ENCODE measurements around the gene IQGAP2. TPM values are rescaled to one million over a fixed set of nuclear protein-coding genes. Genes with fewer than 3 reads are reported as not detected.

Gene IQGAP2
- total and polyA plus RNA-seq, 5 donors, result 3.0 to 9.2 (median 6.2) TPM

GRCh38 chr5:76529464-76530344 is 126.6 kb downstream of the IQGAP2 start:
- 96% methylated on average over 10 of the region's 10 CpGs for WGBS
- no peak for DNase-seq
- Histone ChIP-seq H3K27me3 (ENCODE audit: control insufficient read depth, insufficient read depth) (no peaks in the 10 kb centered on the region), H3K4me3 (ENCODE audit: low read length) (no peak overlapping the region), H3K9me3 (ENCODE audit: control insufficient read depth, low read length) (no peaks in the 10 kb centered on the region), H3K4me1 (ENCODE audit: control insufficient read depth, insufficient read depth, low read length) (no peaks in the 10 kb centered on the region), H3K27ac (ENCODE audit: low read length) (no peak overlapping the region)
- ATAC-seq, result no peak
- intact Hi-C loops (cut with DNase I), result no loop called here

GRCh38 chr5:76532052-76532451 is 129.0 kb downstream of the IQGAP2 start:
- ATAC-seq, result no peak
- H3K4me1 ChIP-seq (ENCODE audit: control insufficient read depth, insufficient read depth, low read length), result no peaks in the 10 kb centered on the region
- DNase-seq, result no peak
- intact Hi-C loops (cut with DNase I), result no loop called here
- no peak overlapping the region for H3K4me3 ChIP-seq (ENCODE audit: low read length)
- no peak overlapping the region for H3K27ac ChIP-seq (ENCODE audit: low read length)
- WGBS, result 95% methylated on average over 3 of the region's 3 CpGs
- H3K9me3 ChIP-seq (ENCODE audit: control insufficient read depth, low read length), result no peaks in the 10 kb centered on the region
- no peaks in the 10 kb centered on the region for H3K27me3 ChIP-seq (ENCODE audit: control insufficient read depth, insufficient read depth)

GRCh38 chr5:76532973-76533372 is 129.9 kb downstream of the IQGAP2 start:
- no peaks in the 10 kb centered on the region for H3K4me1 ChIP-seq (ENCODE audit: control insufficient read depth, insufficient read depth, low read length)
- no peak overlapping the region for H3K4me3 ChIP-seq (ENCODE audit: low read length)
- no peak for DNase-seq
- no peak for ATAC-seq
- H3K27me3 ChIP-seq (ENCODE audit: control insufficient read depth, insufficient read depth), result no peaks in the 10 kb centered on the region
- no peaks in the 10 kb centered on the region for H3K9me3 ChIP-seq (ENCODE audit: control insufficient read depth, low read length)
- intact Hi-C loops (cut with DNase I), result no loop called here
- no peak overlapping the region for H3K27ac ChIP-seq (ENCODE audit: low read length)
- 92% methylated on average over 4 of the region's 4 CpGs for WGBS

GRCh38 chr5:76535577-76535976 is 132.5 kb downstream of the IQGAP2 start:
- Histone ChIP-seq H3K27ac (ENCODE audit: low read length) (no peak overlapping the region), H3K27me3 (ENCODE audit: control insufficient read depth, insufficient read depth) (no peaks in the 10 kb centered on the region), H3K9me3 (ENCODE audit: control insufficient read depth, low read length) (no peaks in the 10 kb centered on the region), H3K4me3 (ENCODE audit: low read length) (no peak overlapping the region), H3K4me1 (ENCODE audit: control insufficient read depth, insufficient read depth, low read length) (no peaks in the 10 kb centered on the region)
- intact Hi-C loops (cut with DNase I), result no loop called here
- DNase-seq (no peak), ATAC-seq (no peak)
- WGBS, result 79% methylated on average over 4 of the region's 4 CpGs

- intact Hi-C loops (cut with DNase I), result no loop called here
- ATAC-seq (no peak), DNase-seq (no peak)
- Histone ChIP-seq H3K9me3 (ENCODE audit: control insufficient read depth, low read length) (no peaks in the 10 kb centered on the region), H3K4me1 (ENCODE audit: control insufficient read depth, insufficient read depth, low read length) (no peaks in the 10 kb centered on the region), H3K27me3 (ENCODE audit: control insufficient read depth, insufficient read depth) (no peaks in the 10 kb centered on the region), H3K27ac (ENCODE audit: low read length) (no peak overlapping the region), H3K4me3 (ENCODE audit: low read length) (no peak overlapping the region)
- WGBS, result 63% methylated on average over 3 of the region's 3 CpGs
Observed at GRCh38 chr5:76537073-76537543, 134.0 kb downstream of the IQGAP2 start.

- intact Hi-C loops (cut with DNase I), result no loop called here
- H3K9me3 ChIP-seq (ENCODE audit: control insufficient read depth, low read length), result no peaks in the 10 kb centered on the region
- no peak overlapping the region for H3K4me3 ChIP-seq (ENCODE audit: low read length)
- 80% methylated on average over 6 of the region's 6 CpGs for WGBS
- no peaks in the 10 kb centered on the region for H3K4me1 ChIP-seq (ENCODE audit: control insufficient read depth, insufficient read depth, low read length)
- no peak for DNase-seq
- no peak for ATAC-seq
- no peak overlapping the region for H3K27ac ChIP-seq (ENCODE audit: low read length)
- H3K27me3 ChIP-seq (ENCODE audit: control insufficient read depth, insufficient read depth), result no peaks in the 10 kb centered on the region
Observed at GRCh38 chr5:76542241-76542640, 139.2 kb downstream of the IQGAP2 start.

GRCh38 chr5:76542887-76543690 is 140.0 kb downstream of the IQGAP2 start:
- intact Hi-C loops (cut with DNase I), result no loop called here
- peak in 2 of 3 donors; percentile 15 to 49 for DNase-seq
- Histone ChIP-seq H3K27ac (ENCODE audit: low read length) (no peak overlapping the region), H3K4me3 (ENCODE audit: low read length) (no peak overlapping the region), H3K27me3 (ENCODE audit: control insufficient read depth, insufficient read depth) (no peaks in the 10 kb centered on the region), H3K4me1 (ENCODE audit: control insufficient read depth, insufficient read depth, low read length) (no peaks in the 10 kb centered on the region), H3K9me3 (ENCODE audit: control insufficient read depth, low read length) (no peaks in the 10 kb centered on the region)
- WGBS, result 62% methylated on average over 13 of the region's 13 CpGs
- ATAC-seq, result peak in 1 of 2 donors; percentile 44

- intact Hi-C loops (cut with DNase I), result no loop called here
- 50% methylated on average over 4 of the region's 4 CpGs for WGBS
- no peaks in the 10 kb centered on the region for H3K4me1 ChIP-seq (ENCODE audit: control insufficient read depth, insufficient read depth, low read length)
- no peak overlapping the region for H3K4me3 ChIP-seq (ENCODE audit: low read length)
- H3K27me3 ChIP-seq (ENCODE audit: control insufficient read depth, insufficient read depth), result no peaks in the 10 kb centered on the region
- no peak overlapping the region for H3K27ac ChIP-seq (ENCODE audit: low read length)
- ATAC-seq (no peak), DNase-seq (no peak)
- no peaks in the 10 kb centered on the region for H3K9me3 ChIP-seq (ENCODE audit: control insufficient read depth, low read length)
Observed at GRCh38 chr5:76544268-76544926, 141.3 kb downstream of the IQGAP2 start.

GRCh38 chr5:76545184-76545583 is 142.1 kb downstream of the IQGAP2 start:
- Histone ChIP-seq H3K4me1 (ENCODE audit: control insufficient read depth, insufficient read depth, low read length) (no peaks in the 10 kb centered on the region), H3K27ac (ENCODE audit: low read length) (no peak overlapping the region)

GRCh38 chr5:76546497-76547102 is 143.5 kb downstream of the IQGAP2 start:
- 58% methylated on average over 8 of the region's 8 CpGs for WGBS
- DNase-seq (no peak), ATAC-seq (no peak)
- Histone ChIP-seq H3K9me3 (ENCODE audit: control insufficient read depth, low read length) (no peaks in the 10 kb centered on the region), H3K4me1 (ENCODE audit: control insufficient read depth, insufficient read depth, low read length) (no peaks in the 10 kb centered on the region), H3K27me3 (ENCODE audit: control insufficient read depth, insufficient read depth) (no peaks in the 10 kb centered on the region), H3K27ac (ENCODE audit: low read length) (no peak overlapping the region), H3K4me3 (ENCODE audit: low read length) (no peak overlapping the region)
- intact Hi-C loops (cut with DNase I), result no loop called here

More at GRCh38 chr5:76545184-76545583, 142.1 kb downstream of the IQGAP2 start:
- H3K27me3 ChIP-seq (ENCODE audit: control insufficient read depth, insufficient read depth), result no peaks in the 10 kb centered on the region
- ATAC-seq (no peak), DNase-seq (no peak)
- H3K4me3 ChIP-seq (ENCODE audit: low read length), result no peak overlapping the region
- WGBS, result 79% methylated on average over 4 of the region's 4 CpGs
- no peaks in the 10 kb centered on the region for H3K9me3 ChIP-seq (ENCODE audit: control insufficient read depth, low read length)
- intact Hi-C loops (cut with DNase I), result no loop called here
